ENCODE results near the gene CFB. TPM values are rescaled to one million over a fixed set of nuclear protein-coding genes. Genes with fewer than 3 reads are reported as not detected.

CFB gene
- polyA plus RNA-seq, 1 donor (not counting 4 experiments of a cell fraction or from before 2014, with no cell fraction given), result 2.5 TPM

- H4K20me1 ChIP-seq (ENCODE audit: control insufficient read depth, extremely low read depth, insufficient read depth, low read length), result no peaks in the 10 kb centered on the region
- H2AFZ ChIP-seq (ENCODE audit: control insufficient read depth, low read length), result no peak overlapping the region
- dilution Hi-C loops (cut with MboI; ENCODE audit: extremely low pct_ligation_motif_present, low sequenced_read_pairs), result no loop called here
- no peak for DNase-seq (ENCODE audit: low read depth, low spot score)
- peak overlapping the region; percentile 72 to 95 (median 89) for H3K4me3 ChIP-seq (ENCODE audit: control insufficient read depth in 2 of 3, extremely low read depth in 1 of 3, insufficient read depth in 2 of 3, low read depth in 1 of 3, low read length in 3 of 3)
- H3K4me1 ChIP-seq (ENCODE audit: control insufficient read depth, extremely low read depth, insufficient read depth, low read length), result peaks cover 18% of the 10 kb centered on the region
- no peaks in the 10 kb centered on the region for H3K27me3 ChIP-seq (ENCODE audit: control insufficient read depth, extremely low read depth, insufficient read depth, low read length)
- peak overlapping the region; percentile 98 for H3K27ac ChIP-seq (ENCODE audit: control insufficient read depth, insufficient read depth, low read length)
- no peak for FAIRE-seq
- H3K4me2 ChIP-seq (ENCODE audit: control insufficient read depth, extremely low read depth, insufficient read depth, low read depth, low read length), result peak overlapping the region; percentile 88
- H3K36me3 ChIP-seq (ENCODE audit: control insufficient read depth in 2 of 2, extremely low read depth in 1 of 2, insufficient read depth in 2 of 2, low read length in 2 of 2), result peaks cover 14 to 30% of the 10 kb centered on the region in 2 experiments
- H3K9ac ChIP-seq (ENCODE audit: control insufficient read depth, extremely low read depth, insufficient read depth, low read length), result peak overlapping the region; percentile 96
- no peaks in the 10 kb centered on the region for H3K9me1 ChIP-seq (ENCODE audit: control insufficient read depth, extremely low read depth, insufficient read depth, low read length)
- peaks cover 28% of the 10 kb centered on the region for H3K79me2 ChIP-seq (ENCODE audit: control insufficient read depth, insufficient read depth, low read length)
- H3K9me3 ChIP-seq (ENCODE audit: control insufficient read depth, low read depth, low read length), result no peaks in the 10 kb centered on the region
- TF ChIP-seq CTCF (optimal IDR thresholded peaks at IDR 0.05 in 1 of 3, IDR thresholded peaks at IDR 0.05 in 1 of 3, conservative IDR thresholded peaks at IDR 0.05 in 1 of 3; ENCODE audit: extremely low read depth in 1 of 3, insufficient read depth in 2 of 3, low read length in 3 of 3) (no peak), EZH2 (IDR thresholded peaks at IDR 0.05; ENCODE audit: low read length) (no peak)
Measured at GRCh38 chr6:31970604-31971271, 24.8 kb downstream of the CFB start.

- FAIRE-seq (no peak), DNase-seq (ENCODE audit: low read depth, low spot score) (no peak)
- peak overlapping the region; percentile 88 for H3K4me2 ChIP-seq (ENCODE audit: control insufficient read depth, extremely low read depth, insufficient read depth, low read depth, low read length)
- peaks cover 28% of the 10 kb centered on the region for H3K79me2 ChIP-seq (ENCODE audit: control insufficient read depth, insufficient read depth, low read length)
- peak overlapping the region; percentile 96 for H3K9ac ChIP-seq (ENCODE audit: control insufficient read depth, extremely low read depth, insufficient read depth, low read length)
- no peak for TF ChIP-seq CTCF (optimal IDR thresholded peaks at IDR 0.05 in 1 of 3, IDR thresholded peaks at IDR 0.05 in 1 of 3, conservative IDR thresholded peaks at IDR 0.05 in 1 of 3; ENCODE audit: extremely low read depth in 1 of 3, insufficient read depth in 2 of 3, low read length in 3 of 3)
- TF ChIP-seq EZH2 (IDR thresholded peaks at IDR 0.05; ENCODE audit: low read length), result no peak
- H3K9me3 ChIP-seq (ENCODE audit: control insufficient read depth, low read depth, low read length), result no peaks in the 10 kb centered on the region
- H3K9me1 ChIP-seq (ENCODE audit: control insufficient read depth, extremely low read depth, insufficient read depth, low read length), result no peaks in the 10 kb centered on the region
- dilution Hi-C loops (cut with MboI; ENCODE audit: extremely low pct_ligation_motif_present, low sequenced_read_pairs), result no loop called here
- peak overlapping the region; percentile 92 for H2AFZ ChIP-seq (ENCODE audit: control insufficient read depth, low read length)
- H3K4me1 ChIP-seq (ENCODE audit: control insufficient read depth, extremely low read depth, insufficient read depth, low read length), result peaks cover 18% of the 10 kb centered on the region
- H3K36me3 ChIP-seq (ENCODE audit: control insufficient read depth in 2 of 2, extremely low read depth in 1 of 2, insufficient read depth in 2 of 2, low read length in 2 of 2), result peaks cover 11 to 28% of the 10 kb centered on the region in 2 experiments
- peak overlapping the region; percentile 72 to 95 (median 89) for H3K4me3 ChIP-seq (ENCODE audit: control insufficient read depth in 2 of 3, extremely low read depth in 1 of 3, insufficient read depth in 2 of 3, low read depth in 1 of 3, low read length in 3 of 3)
- H3K27me3 ChIP-seq (ENCODE audit: control insufficient read depth, extremely low read depth, insufficient read depth, low read length), result no peaks in the 10 kb centered on the region
- no peaks in the 10 kb centered on the region for H4K20me1 ChIP-seq (ENCODE audit: control insufficient read depth, extremely low read depth, insufficient read depth, low read length)
- H3K27ac ChIP-seq (ENCODE audit: control insufficient read depth, insufficient read depth, low read length), result peak overlapping the region; percentile 98
Measured at GRCh38 chr6:31971279-31971992, 25.5 kb downstream of the CFB start.
